ENCODE data around the gene TJP3.

TJP3 gene

GRCh38 chr19:3682741-3683404 is 25.3 kb upstream of the TJP3 start:
- Histone ChIP-seq H3K9me3 (ENCODE audit: control insufficient read depth, insufficient read depth, low read length) (no peaks in the 10 kb centered on the region), H3K4me2 (ENCODE audit: low read length) (peak overlapping the region; percentile 76), H4K20me1 (ENCODE audit: control insufficient read depth, insufficient read depth, low read depth, low read length) (peaks cover 25% of the 10 kb centered on the region), H3K36me3 (ENCODE audit: control insufficient read depth, low read length) (no peaks in the 10 kb centered on the region), H3F3A (ENCODE audit: control insufficient read depth, insufficient read depth) (peaks cover 5% of the 10 kb centered on the region; the same call in 1 of the 2 replicates), H3K27me3 (ENCODE audit: control insufficient read depth, low read length) (no peaks in the 10 kb centered on the region; the same call in 1 of the 2 replicates), H3K79me2 (ENCODE audit: control insufficient read depth, low read length) (peaks cover 7% of the 10 kb centered on the region), H3K4me1 (ENCODE audit: control insufficient read depth, low read length) (peaks cover 31% of the 10 kb centered on the region), H3K27ac (ENCODE audit: low read depth, low read length) (no peak overlapping the region), H3K4me3 (ENCODE audit: low read length) (peak overlapping the region; percentile 56; the same call in 1 of the 2 replicates), H3K9me2 (replicated peaks; ENCODE audit: control insufficient read depth, low read length) (no peaks in the 10 kb centered on the region)
- TF ChIP-seq CTCF (IDR thresholded peaks at IDR 0.05; ENCODE audit: low read depth, low read length, poor library complexity, severe bottlenecking) (no peak), EZH2phosphoT487 (IDR thresholded peaks at IDR 0.05; ENCODE audit: borderline replicate concordance, low read length) (no peak)

GRCh38 chr19:3683405-3684053 is 24.7 kb upstream of the TJP3 start:
- H3K9me3 ChIP-seq (ENCODE audit: control insufficient read depth, insufficient read depth, low read length): no peaks in the 10 kb centered on the region
- H3K79me2 ChIP-seq (ENCODE audit: control insufficient read depth, low read length): peaks cover 12% of the 10 kb centered on the region
- H3K4me2 ChIP-seq (ENCODE audit: low read length): peak overlapping the region; percentile 76
- H3K4me3 ChIP-seq (ENCODE audit: low read length): peak overlapping the region; percentile 56
- H3K9me2 ChIP-seq (replicated peaks; ENCODE audit: control insufficient read depth, low read length): no peaks in the 10 kb centered on the region
- H3K4me1 ChIP-seq (ENCODE audit: control insufficient read depth, low read length): peaks cover 37% of the 10 kb centered on the region
- peaks cover 5% of the 10 kb centered on the region; the same call in 1 of the 2 replicates for H3F3A ChIP-seq (ENCODE audit: control insufficient read depth, insufficient read depth)
- TF ChIP-seq EZH2phosphoT487 (IDR thresholded peaks at IDR 0.05; ENCODE audit: borderline replicate concordance, low read length): no peak
- TF ChIP-seq CTCF (IDR thresholded peaks at IDR 0.05; ENCODE audit: low read depth, low read length, poor library complexity, severe bottlenecking): no peak
- peaks cover 6% of the 10 kb centered on the region for H3K27me3 ChIP-seq (ENCODE audit: control insufficient read depth, low read length)
- H4K20me1 ChIP-seq (ENCODE audit: control insufficient read depth, insufficient read depth, low read depth, low read length): peaks cover 29% of the 10 kb centered on the region
- peak overlapping the region; percentile 25; the same call in 1 of the 2 replicates for H3K27ac ChIP-seq (ENCODE audit: low read depth, low read length)
- H3K36me3 ChIP-seq (ENCODE audit: control insufficient read depth, low read length): no peaks in the 10 kb centered on the region

GRCh38 chr19:3684054-3684816 is 23.9 kb upstream of the TJP3 start:
- Histone ChIP-seq H3K4me3 (ENCODE audit: low read length) (peak overlapping the region; percentile 56), H4K20me1 (ENCODE audit: control insufficient read depth, insufficient read depth, low read depth, low read length) (peaks cover 30% of the 10 kb centered on the region), H3K4me1 (ENCODE audit: control insufficient read depth, low read length) (peaks cover 40% of the 10 kb centered on the region), H3K79me2 (ENCODE audit: control insufficient read depth, low read length) (peaks cover 12% of the 10 kb centered on the region), H3K27ac (ENCODE audit: low read depth, low read length) (peak overlapping the region; percentile 25; the same call in 1 of the 2 replicates), H3K9me3 (ENCODE audit: control insufficient read depth, insufficient read depth, low read length) (no peaks in the 10 kb centered on the region), H3K36me3 (ENCODE audit: control insufficient read depth, low read length) (no peaks in the 10 kb centered on the region), H3K9me2 (replicated peaks; ENCODE audit: control insufficient read depth, low read length) (no peaks in the 10 kb centered on the region), H3K27me3 (ENCODE audit: control insufficient read depth, low read length) (peaks cover 6% of the 10 kb centered on the region), H3F3A (ENCODE audit: control insufficient read depth, insufficient read depth) (peaks cover 5% of the 10 kb centered on the region; the same call in 1 of the 2 replicates), H3K4me2 (ENCODE audit: low read length) (peak overlapping the region; percentile 76)
- TF ChIP-seq EZH2phosphoT487 (IDR thresholded peaks at IDR 0.05; ENCODE audit: borderline replicate concordance, low read length): no peak
- TF ChIP-seq CTCF (IDR thresholded peaks at IDR 0.05; ENCODE audit: low read depth, low read length, poor library complexity, severe bottlenecking): no peak

Data from DOHH2 (cell line).